Hepatocyte (in vitro differentiated cells): ENCODE results near the gene ECE1.

ENCODE experiments used
- CTCF ChIP-seq: fragments of 200-600 bp; sonication (generic); IDR thresholded peaks from 2 replicates; pipeline ENCODE4 v1.5.1; 2016; ENCODE audit warnings: antibody characterized with exemption, mild to moderate bottlenecking; ENCODE audit not compliant: poor library complexity
- EZH2 ChIP-seq: fragments of 200-600 bp; sonication (generic); IDR thresholded peaks from 2 replicates; pipeline ENCODE4 v1.6.1; 2016; ENCODE audit warnings: antibody characterized with exemption, mild to moderate bottlenecking, borderline replicate concordance

- TF ChIP-seq EZH2 (no peak), CTCF (no peak)
Observed at GRCh38 chr1:21174654-21175323, 115.5 kb downstream of the ECE1 start.
